ENCODE measurements around the gene PRKCH. TPM values are rescaled to one million over a fixed set of nuclear protein-coding genes. Genes with fewer than 3 reads are reported as not detected.

PRKCH gene
- total RNA-seq, 1 experiment from 2014 or later = 2.7 TPM

DNA sequence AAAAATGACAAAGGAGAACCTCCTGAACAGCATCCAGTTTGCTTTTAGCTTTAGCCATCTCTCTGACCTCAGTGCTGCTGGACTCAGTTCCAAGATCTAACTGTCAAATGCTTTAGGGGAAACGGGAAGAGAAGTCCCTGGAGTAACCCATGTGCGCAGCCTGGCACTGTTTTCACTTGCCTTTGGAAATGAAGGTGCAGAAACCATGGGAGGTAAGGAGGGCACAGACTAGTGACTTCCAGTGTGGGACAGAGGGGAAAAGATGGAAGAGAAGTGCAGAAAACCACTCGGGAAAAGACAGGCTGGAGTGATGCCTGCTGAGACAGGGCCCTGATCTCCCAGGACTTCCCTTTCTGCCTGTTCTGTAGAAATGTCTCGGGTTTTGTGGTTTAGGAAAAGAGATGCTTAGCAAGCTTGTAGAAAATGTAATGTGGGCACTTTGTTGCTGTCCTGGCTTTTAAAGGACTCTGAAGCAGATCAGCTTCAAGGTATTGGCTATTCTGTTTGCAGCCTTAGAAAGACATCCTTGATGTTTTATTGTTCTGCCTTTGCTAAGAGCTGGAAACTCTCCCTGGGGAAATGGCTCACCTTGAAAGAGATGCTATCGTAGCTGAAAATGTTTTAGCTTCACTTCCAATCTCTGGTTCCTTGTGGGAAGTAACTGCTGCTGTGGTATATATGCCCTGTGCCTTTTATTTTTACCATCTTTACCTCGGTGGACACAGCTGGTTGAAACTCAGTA lies 249.3 kb downstream of the PRKCH start:
- H3K27ac ChIP-seq (ENCODE audit: low read length) = no peak overlapping the region
- no peak for ATAC-seq
- ChIA-PET CTCF (no interaction called here), POLR2A (no interaction called here)
- no peaks in the 10 kb centered on the region for H3K27me3 ChIP-seq (ENCODE audit: control insufficient read depth, insufficient read depth, low read length)
- intact Hi-C loops (cut with micrococcal nuclease; ENCODE audit: unreplicated experiment) (no loop called here), in situ Hi-C loops (cut with HindIII; ENCODE audit: low pct_unique_long_range_greater_than_20kb, low sequenced_read_pairs) (no loop called here)
- no peak overlapping the region for H3K4me3 ChIP-seq (ENCODE audit: low read depth in 2 of 2, low read length in 2 of 2)
- H3K36me3 ChIP-seq (ENCODE audit: control insufficient read depth, insufficient read depth, low read length) = no peaks in the 10 kb centered on the region
- no TSS peak for BruUV-seq (replicated peaks)
- H3K9me3 ChIP-seq (ENCODE audit: control insufficient read depth, insufficient read depth, low read depth, low read length) = no peaks in the 10 kb centered on the region
- no peak for DNase-seq (ENCODE audit: low read depth, low spot score)
- peaks cover 6% of the 10 kb centered on the region for H3K4me1 ChIP-seq (ENCODE audit: control insufficient read depth, insufficient read depth, low read length)
- TF ChIP-seq, protein P1, sequence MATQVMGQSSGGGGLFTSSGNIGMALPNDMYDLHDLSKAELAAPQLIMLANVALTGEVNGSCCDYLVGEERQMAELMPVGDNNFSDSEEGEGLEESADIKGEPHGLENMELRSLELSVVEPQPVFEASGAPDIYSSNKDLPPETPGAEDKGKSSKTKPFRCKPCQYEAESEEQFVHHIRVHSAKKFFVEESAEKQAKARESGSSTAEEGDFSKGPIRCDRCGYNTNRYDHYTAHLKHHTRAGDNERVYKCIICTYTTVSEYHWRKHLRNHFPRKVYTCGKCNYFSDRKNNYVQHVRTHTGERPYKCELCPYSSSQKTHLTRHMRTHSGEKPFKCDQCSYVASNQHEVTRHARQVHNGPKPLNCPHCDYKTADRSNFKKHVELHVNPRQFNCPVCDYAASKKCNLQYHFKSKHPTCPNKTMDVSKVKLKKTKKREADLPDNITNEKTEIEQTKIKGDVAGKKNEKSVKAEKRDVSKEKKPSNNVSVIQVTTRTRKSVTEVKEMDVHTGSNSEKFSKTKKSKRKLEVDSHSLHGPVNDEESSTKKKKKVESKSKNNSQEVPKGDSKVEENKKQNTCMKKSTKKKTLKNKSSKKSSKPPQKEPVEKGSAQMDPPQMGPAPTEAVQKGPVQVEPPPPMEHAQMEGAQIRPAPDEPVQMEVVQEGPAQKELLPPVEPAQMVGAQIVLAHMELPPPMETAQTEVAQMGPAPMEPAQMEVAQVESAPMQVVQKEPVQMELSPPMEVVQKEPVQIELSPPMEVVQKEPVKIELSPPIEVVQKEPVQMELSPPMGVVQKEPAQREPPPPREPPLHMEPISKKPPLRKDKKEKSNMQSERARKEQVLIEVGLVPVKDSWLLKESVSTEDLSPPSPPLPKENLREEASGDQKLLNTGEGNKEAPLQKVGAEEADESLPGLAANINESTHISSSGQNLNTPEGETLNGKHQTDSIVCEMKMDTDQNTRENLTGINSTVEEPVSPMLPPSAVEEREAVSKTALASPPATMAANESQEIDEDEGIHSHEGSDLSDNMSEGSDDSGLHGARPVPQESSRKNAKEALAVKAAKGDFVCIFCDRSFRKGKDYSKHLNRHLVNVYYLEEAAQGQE (IDR thresholded peaks at IDR 0.05; ENCODE audit: insufficient read depth in 1 of 2, low read depth in 2 of 2, low read length in 1 of 2) = no peak
- TF ChIP-seq TCF7L2 (IDR thresholded peaks at IDR 0.05; ENCODE audit: low read depth, low read length) = no peak
- no peak for TF ChIP-seq SIN3A (IDR thresholded peaks at IDR 0.05; ENCODE audit: borderline replicate concordance, insufficient read depth, low read depth, low read length)
- no peak for TF ChIP-seq CTCF (IDR thresholded peaks at IDR 0.05)
- no peak for TF ChIP-seq POLR2AphosphoS5 (IDR thresholded peaks at IDR 0.05; ENCODE audit: low read depth, low read length)

DNA sequence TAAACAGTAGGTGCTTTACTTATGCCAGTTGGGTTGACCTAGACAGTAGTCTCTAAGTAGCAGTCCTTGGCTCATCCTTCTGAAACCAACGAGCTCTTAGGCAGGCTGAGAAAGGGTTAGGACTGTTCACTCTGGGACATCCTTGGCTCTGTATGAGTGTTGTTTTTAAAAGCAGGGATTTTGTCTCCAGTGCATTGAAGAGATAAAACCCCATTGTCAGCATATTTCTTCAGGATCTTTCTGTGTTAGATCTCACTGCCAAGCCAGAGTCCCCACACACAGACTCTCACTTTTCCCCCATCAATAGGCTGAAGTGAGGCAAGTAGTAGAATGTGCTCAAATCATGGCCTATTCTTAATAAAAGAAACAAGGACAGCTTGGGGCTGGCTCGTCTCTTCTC lies 250.5 kb downstream of the PRKCH start:
- intact Hi-C loops (cut with micrococcal nuclease; ENCODE audit: unreplicated experiment) = no loop called here
- no TSS peak for BruUV-seq (replicated peaks)
- CTCF ChIA-PET = no interaction called here
- in situ Hi-C loops (cut with HindIII; ENCODE audit: low pct_unique_long_range_greater_than_20kb, low sequenced_read_pairs) = no loop called here
- no peak overlapping the region for H3K27ac ChIP-seq (ENCODE audit: low read length)
- peaks cover 6% of the 10 kb centered on the region for H3K4me1 ChIP-seq (ENCODE audit: control insufficient read depth, insufficient read depth, low read length)
- DNase-seq (ENCODE audit: low read depth, low spot score) (no peak), ATAC-seq (no peak)
- POLR2A ChIA-PET = no interaction called here
- H3K36me3 ChIP-seq (ENCODE audit: control insufficient read depth, insufficient read depth, low read length) = no peaks in the 10 kb centered on the region
- H3K9me3 ChIP-seq (ENCODE audit: control insufficient read depth, insufficient read depth, low read depth, low read length) = no peaks in the 10 kb centered on the region
- H3K4me3 ChIP-seq (ENCODE audit: low read depth in 2 of 2, low read length in 2 of 2) = no peak overlapping the region
- TF ChIP-seq TCF7L2 (IDR thresholded peaks at IDR 0.05; ENCODE audit: low read depth, low read length) = no peak
- TF ChIP-seq SIN3A (IDR thresholded peaks at IDR 0.05; ENCODE audit: borderline replicate concordance, insufficient read depth, low read depth, low read length) = no peak
- TF ChIP-seq CTCF (IDR thresholded peaks at IDR 0.05) = no peak
- TF ChIP-seq, protein P1 (IDR thresholded peaks at IDR 0.05; ENCODE audit: insufficient read depth in 1 of 2, low read depth in 2 of 2, low read length in 1 of 2) = no peak
- no peak for TF ChIP-seq POLR2AphosphoS5 (IDR thresholded peaks at IDR 0.05; ENCODE audit: low read depth, low read length)
- H3K27me3 ChIP-seq (ENCODE audit: control insufficient read depth, insufficient read depth, low read length) = no peaks in the 10 kb centered on the region

Measured in Panc1 (cell line).